K562 (cell line): ENCODE results near the gene MLYCD. TPM values are rescaled to one million over a fixed set of nuclear protein-coding genes. Genes with fewer than 3 reads are reported as not detected.

Experiments used
- ATAC-seq: fragments of 200-7000 bp; cut with Tn5 transposase; 3 replicates; pipeline ENCODE4 v1.9.1; 2020; ENCODE audit warnings: moderate library complexity
- BruUV-seq: library from RNA; stranded (reverse); fragments of 400-500 nt; replicated peaks from 2 replicates; lab custom pipeline; 2021; lab: Mats Ljungman, UMichigan
- CTCF ChIA-PET: fragments of 300-600 bp; formaldehyde crosslinking; extraction: SDS; loops from one replicate; lab custom pipeline; 2021; ENCODE audit warnings: low intra/inter-chr PET ratio; lab: Yijun Ruan, JAX
- POLR2A ChIA-PET: fragments of 300-600, 350-650 bp; sonication (Branson Sonifier 250); formaldehyde crosslinking; extraction: SDS; loops from one replicate; lab custom pipeline; 2021; ENCODE audit warnings: antibody characterized with exemption, inconsistent platforms; lab: Yijun Ruan, JAX
- DNase-seq, 4 experiments: peaks; one replicate each; pipeline versions ENCODE4 v3.0.0 to v3.0.0-alpha.2; 2011 to 2018; ENCODE audit warnings: low spot score in 3 of 4, mixed read lengths in 3 of 4; ENCODE audit errors: extremely low read depth in 1 of 4
- FAIRE-seq: peaks from 2 replicates; lab custom pipeline; 2011; peaks lifted over from hg19 to GRCh38; lab: Jason Lieb, UNC
- H2AFZ ChIP-seq: 2 replicates; pipeline ENCODE4 v1.6.0; 2011; ENCODE audit warnings: low read depth, low read length, control low read depth, inconsistent platforms
- H3K27ac ChIP-seq: fragments of 200-600 bp; 3 replicates; pipeline ENCODE4 v1.8.0; 2011; ENCODE audit warnings: low read depth, mild to moderate bottlenecking, control low read depth, inconsistent platforms, low read length, moderate library complexity, mixed read lengths; ENCODE audit errors: extremely low read depth
- H3K27me3 ChIP-seq, 2 experiments: fragments of 300-600 bp in 1 of 2; 2 replicates in 1 of 2; 3 replicates in 1 of 2; pipeline versions ENCODE4 v1.6.0 to v1.8.0; 2011; ENCODE audit warnings: inconsistent platforms in 2 of 2, low read length in 2 of 2, mild to moderate bottlenecking in 1 of 2, mixed read lengths in 1 of 2, moderate library complexity in 1 of 2; ENCODE audit not compliant: control insufficient read depth in 2 of 2, insufficient read depth in 2 of 2
- H3K36me3 ChIP-seq: fragments of 300-600 bp; 3 replicates; pipeline ENCODE4 v1.8.0; 2011; ENCODE audit warnings: mild to moderate bottlenecking, low read length, inconsistent platforms; ENCODE audit not compliant: control insufficient read depth, insufficient read depth
- H3K4me1 ChIP-seq, 2 experiments: fragments of 200-600 bp in 1 of 2; replicated peaks in 1 of 2; 2 replicates in 1 of 2; 3 replicates in 1 of 2; pipeline versions ENCODE4 v1.5.1 to v1.8.0; 2011; ENCODE audit warnings: inconsistent platforms in 2 of 2, low read length in 2 of 2, mild to moderate bottlenecking in 1 of 2, mixed read lengths in 1 of 2, moderate library complexity in 1 of 2; ENCODE audit not compliant: control insufficient read depth in 2 of 2, insufficient read depth in 2 of 2
- H3K4me2 ChIP-seq: 2 replicates; pipeline ENCODE4 v1.6.1; 2011; ENCODE audit warnings: low read length, control low read depth, inconsistent platforms, mixed read lengths; ENCODE audit not compliant: insufficient read depth
- H3K4me3 ChIP-seq: fragments of 200-600 bp; sonication (generic), shearing (Covaris generic); 2 replicates; pipeline ENCODE4 v1.5.1; 2016; ENCODE audit warnings: control low read depth, inconsistent platforms
- H3K79me2 ChIP-seq: fragments of 200-600 bp; 3 replicates; pipeline ENCODE4 v1.8.0; 2011; ENCODE audit warnings: low read length, inconsistent platforms; ENCODE audit not compliant: control insufficient read depth, insufficient read depth
- H3K9ac ChIP-seq, 2 experiments: 2 replicates each; pipeline versions ENCODE4 v1.6.0 to v1.6.1; 2011; ENCODE audit warnings: low read depth in 2 of 2, low read length in 2 of 2, control low read depth in 1 of 2, inconsistent platforms in 1 of 2, mild to moderate bottlenecking in 1 of 2, mixed read lengths in 1 of 2; ENCODE audit not compliant: insufficient read depth in 1 of 2
- H3K9me1 ChIP-seq: one replicate; pipeline ENCODE4 v1.6.0; 2011; ENCODE audit warnings: inconsistent platforms, mild to moderate bottlenecking, low read length, moderate library complexity; ENCODE audit not compliant: control insufficient read depth, insufficient read depth
- H3K9me3 ChIP-seq: replicated peaks from 2 replicates; pipeline ENCODE4 v1.5.1; 2011; ENCODE audit warnings: low read depth, low read length, inconsistent platforms; ENCODE audit not compliant: control insufficient read depth, insufficient read depth
- H4K20me1 ChIP-seq: replicated peaks from 2 replicates; pipeline ENCODE4 v1.6.1; 2011; ENCODE audit warnings: low read length, inconsistent platforms, mixed read lengths; ENCODE audit not compliant: control insufficient read depth, insufficient read depth
- CBFA2T2 ChIP-seq: fragments of 450-650 bp; conservative IDR thresholded peaks from 2 replicates; pipeline ENCODE4 v1.6.1; 2017; ENCODE audit warnings: mild to moderate bottlenecking
- CBFA2T3 ChIP-seq: fragments of 450-650 bp; IDR thresholded peaks from 2 replicates; pipeline ENCODE4 v1.6.1; 2017
- FOSL1 ChIP-seq: fragments of 200-800 bp; sonication (Bioruptor generic); conservative IDR thresholded peaks from 2 replicates; pipeline ENCODE4 v1.6.1; 2016; ENCODE audit warnings: missing genetic modification characterization, missing compliant biosample characterization
- FOXJ3 ChIP-seq: sonication (generic); formaldehyde crosslinking; IDR thresholded peaks from 2 replicates; pipeline ENCODE4 v1.4.0; 2020; ENCODE audit warnings: mild to moderate bottlenecking, missing genetic modification reagents
- GTF2E2 ChIP-seq: fragments of 200-800 bp; sonication (Bioruptor generic); IDR thresholded peaks from 2 replicates; pipeline ENCODE4 v1.6.1; 2016; ENCODE audit warnings: missing genetic modification characterization, missing compliant biosample characterization
- HNRNPL ChIP-seq: fragments of 200-400 bp; formaldehyde crosslinking; IDR thresholded peaks from 2 replicates; pipeline ENCODE4 v1.6.1; 2017; ENCODE audit warnings: low read depth, mild to moderate bottlenecking, low read length
- KDM1A ChIP-seq, 2 experiments: fragments of 450-650 bp; IDR thresholded peaks; 2 replicates each; pipeline ENCODE4 v1.6.1; 2016; ENCODE audit warnings: mild to moderate bottlenecking in 2 of 2
- PHB2 ChIP-seq: fragments of 450-650 bp; IDR thresholded peaks from 2 replicates; pipeline ENCODE4 v1.6.1; 2017; ENCODE audit warnings: low read depth
- PRDM10 ChIP-seq: fragments of 450-650 bp; IDR thresholded peaks from 2 replicates; pipeline ENCODE4 v1.6.1; 2018; ENCODE audit not compliant: partially characterized antibody
- U2AF1 ChIP-seq: fragments of 200-400 bp; formaldehyde crosslinking; optimal IDR thresholded peaks from 2 replicates; pipeline ENCODE3; 2017; ENCODE audit warnings: mild to moderate bottlenecking, low read depth, low read length, moderate library complexity
- ZNF184 ChIP-seq: sonication (generic); formaldehyde crosslinking; IDR thresholded peaks from 2 replicates; pipeline ENCODE4 v1.5.0; 2020; ENCODE audit warnings: missing genetic modification reagents
- WGBS: fragments of 100-300 bp; shearing (Covaris generic); methylation state at CpG from one replicate; pipeline ENCODE4 v1.1.6; 2016; ENCODE audit warnings: low coverage, mixed read lengths; ENCODE audit not compliant: insufficient coverage; ENCODE audit errors: missing lambda C conversion rate; 5-methylcytosine and 5-hydroxymethylcytosine counted together
- in situ Hi-C: fragments of 300-500 bp; cut with MboI; formaldehyde crosslinking; loops from 4 replicates; pipeline ENCODE4 v1.15.0; 2018; ENCODE audit warnings: inconsistent platforms, mixed read lengths
- intact Hi-C: fragments of 100-400 bp; cut with micrococcal nuclease; formaldehyde crosslinking; loops from 2 replicates; pipeline ENCODE4 v1.14.2; 2022
- polyA plus RNA-seq, 8 experiments: library from polyadenylated mRNA; depleted of rRNA in 4 of 8; stranded (reverse) in 5 of 8; unstranded in 3 of 8; fragments of >200 nt; fragmentation: Nextera tagmentation in 2 of 8; fragmentation: Illumina TruSeq in 1 of 8; extraction: Ambion mirVana in 2 of 8; extraction: Trizol in 1 of 8; gene quantifications; 2 replicates each; pipeline versions ENCODE4 v1.2.1 to v1.2.3, GENCODE V29; 2011 to 2014; ENCODE audit warnings: inconsistent platforms in 1 of 8, missing spikeins in 1 of 8
- total RNA-seq, 7 experiments: library from RNA; depleted of rRNA in 6 of 7; stranded (reverse); fragments of >200 nt in 6 of 7; fragmentation: Illumina TruSeq in 2 of 7; extraction: Trizol in 2 of 7; gene quantifications; 2 replicates each; pipeline versions ENCODE4 v1.2.1 to v1.2.3, GENCODE V29; 2011 to 2021; ENCODE audit warnings: low replicate concordance in 1 of 7
- TF ChIP-seq, protein P1 (sequence below): fragments of 450-650 bp; IDR thresholded peaks from 2 replicates; pipeline ENCODE4 v1.7.1; 2018; ENCODE audit warnings: mild to moderate bottlenecking, low read depth; ENCODE audit not compliant: partially characterized antibody

The MLYCD gene
- total and polyA plus RNA-seq, 9 of the 15 experiments (the other 6 are each of a cell fraction or from before 2014, with no cell fraction given), result 0.15 to 2.0 (median 1.0) TPM

- peak; percentile 41 for TF ChIP-seq PRDM10
These were observed 58.5 kb downstream of the MLYCD start (continued) for GRCh38 chr16:83957296-83957855.

DNA sequence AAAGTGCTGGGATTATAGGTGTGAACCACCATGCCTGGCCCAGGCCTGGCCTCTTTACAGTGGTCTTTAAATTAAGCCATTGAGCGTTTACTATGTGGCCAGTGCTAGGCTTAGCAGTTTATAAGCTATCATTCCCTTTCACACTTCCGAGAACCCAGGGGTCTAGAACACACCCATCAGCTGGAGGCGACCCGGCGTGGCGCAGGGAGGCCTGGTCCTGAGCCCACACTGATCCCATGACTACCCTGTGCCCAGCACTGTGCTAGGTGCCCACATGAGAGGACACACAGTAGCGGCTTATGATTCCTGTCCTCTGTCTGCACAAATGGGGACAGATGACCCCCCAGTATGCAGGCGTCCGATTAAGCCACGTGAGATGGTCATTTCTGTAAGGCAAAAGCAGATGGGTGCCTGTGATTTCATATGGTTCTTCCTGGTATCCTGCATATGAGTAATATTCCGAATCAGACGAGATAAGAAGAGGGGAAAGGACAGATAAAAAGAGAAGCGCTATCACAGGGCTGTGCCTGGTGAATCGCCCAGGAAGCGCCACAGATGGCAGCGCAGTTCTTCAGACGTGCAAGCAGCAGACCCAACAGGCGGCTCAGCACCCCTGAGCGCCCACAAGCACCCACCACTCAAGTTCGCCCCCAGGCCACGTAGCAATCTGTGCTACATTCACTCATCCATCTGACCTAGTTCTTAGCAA is 59.4 kb downstream of the MLYCD start:
- no peaks in the 10 kb centered on the region for H3K27me3 ChIP-seq
- no peaks in the 10 kb centered on the region for H3K79me2 ChIP-seq
- ATAC-seq, result no peak
- no TSS peak for BruUV-seq
- no peak for FAIRE-seq
- CTCF ChIA-PET, result interaction anchor here (2.8 to 3.3 kb wide), 2 partner anchors 105 to 107 kb away, joined by 35 to 38 read pairs; no protein-coding TSS in a partner anchor
- intact Hi-C loops (loop anchor here (5.0 kb wide), 1 partner anchor 219 kb away; no protein-coding TSS in a partner anchor), in situ Hi-C loops (loop anchor here (5.0 to 10.0 kb wide), 3 partner anchors 104 to 529 kb away; partner anchors contain the start of gene TAF1C)
- POLR2A ChIA-PET, result interaction anchor here (0.8 to 1.6 kb wide), 3 partner anchors 10 to 107 kb away, joined by 3 to 4 read pairs (median 3); no protein-coding TSS in a partner anchor
- peaks cover 5% of the 10 kb centered on the region; the same call in 1 of the 3 replicates for H3K36me3 ChIP-seq
- no peak overlapping the region for H3K9ac ChIP-seq
- no peaks in the 10 kb centered on the region for H3K9me1 ChIP-seq
- H2AFZ ChIP-seq, result no peak overlapping the region
- WGBS, result 63% methylated on average over 21 of the region's 21 CpGs
- peaks cover 11% of the 10 kb centered on the region for H4K20me1 ChIP-seq
- peaks cover 12 to 44% of the 10 kb centered on the region in 2 experiments; a peak in 4 of 5 replicates for H3K4me1 ChIP-seq
- H3K4me3 ChIP-seq, result no peak overlapping the region
- H3K9me3 ChIP-seq, result no peaks in the 10 kb centered on the region
- no peak overlapping the region for H3K27ac ChIP-seq
- no peak overlapping the region for H3K4me2 ChIP-seq
- DNase-seq, result no peak
- TF ChIP-seq, protein P1, sequence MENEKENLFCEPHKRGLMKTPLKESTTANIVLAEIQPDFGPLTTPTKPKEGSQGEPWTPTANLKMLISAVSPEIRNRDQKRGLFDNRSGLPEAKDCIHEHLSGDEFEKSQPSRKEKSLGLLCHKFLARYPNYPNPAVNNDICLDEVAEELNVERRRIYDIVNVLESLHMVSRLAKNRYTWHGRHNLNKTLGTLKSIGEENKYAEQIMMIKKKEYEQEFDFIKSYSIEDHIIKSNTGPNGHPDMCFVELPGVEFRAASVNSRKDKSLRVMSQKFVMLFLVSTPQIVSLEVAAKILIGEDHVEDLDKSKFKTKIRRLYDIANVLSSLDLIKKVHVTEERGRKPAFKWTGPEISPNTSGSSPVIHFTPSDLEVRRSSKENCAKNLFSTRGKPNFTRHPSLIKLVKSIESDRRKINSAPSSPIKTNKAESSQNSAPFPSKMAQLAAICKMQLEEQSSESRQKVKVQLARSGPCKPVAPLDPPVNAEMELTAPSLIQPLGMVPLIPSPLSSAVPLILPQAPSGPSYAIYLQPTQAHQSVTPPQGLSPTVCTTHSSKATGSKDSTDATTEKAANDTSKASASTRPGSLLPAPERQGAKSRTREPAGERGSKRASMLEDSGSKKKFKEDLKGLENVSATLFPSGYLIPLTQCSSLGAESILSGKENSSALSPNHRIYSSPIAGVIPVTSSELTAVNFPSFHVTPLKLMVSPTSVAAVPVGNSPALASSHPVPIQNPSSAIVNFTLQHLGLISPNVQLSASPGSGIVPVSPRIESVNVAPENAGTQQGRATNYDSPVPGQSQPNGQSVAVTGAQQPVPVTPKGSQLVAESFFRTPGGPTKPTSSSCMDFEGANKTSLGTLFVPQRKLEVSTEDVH, result no peak
- TF ChIP-seq GTF2E2 (no peak), HNRNPL (no peak), FOSL1 (peak; percentile 68), CBFA2T2 (0 out of 2 replicates have a peak, but pooled peaks have one; percentile 19), KDM1A (IDR thresholded peaks at IDR 0.05) (peak; percentile 24 to 36; a peak in 1 of 4 replicates), U2AF1 (no peak), CBFA2T3 (peak; percentile 64), ZNF184 (CRISPR knock-in tag) (no peak), PHB2 (no peak), FOXJ3 (CRISPR knock-in tag) (no peak)
